Measurements from ENCODE around the gene TBCCD1. TPM values are rescaled to one million over a fixed set of nuclear protein-coding genes. Genes with fewer than 3 reads are reported as not detected.

Gene TBCCD1
- total RNA-seq, result 19.7 TPM

- peak; percentile 91 to 98 (median 92) for DNase-seq (ENCODE audit: low read depth in 2 of 3, low spot score in 2 of 3)
Observed at GRCh38 chr3:186567072-186567921, at the start of gene TBCCD1. Gene TBCCD1, minus strand, starts transcription at chr3:186567339. Its CDS starts 3,010 bp downstream, at chr3:186564329.

- no peak for DNase-seq (ENCODE audit: low read depth in 2 of 3, low spot score in 2 of 3)
Observed at GRCh38 chr3:186616299-186616617, 49.1 kb upstream of the TBCCD1 start.

GRCh38 chr3:186614597-186615483 is 47.7 kb upstream of the TBCCD1 start:
- DNase-seq (ENCODE audit: low read depth in 2 of 3, low spot score in 2 of 3), result peak; percentile 65 to 75 (median 70)

GRCh38 chr3:186614266-186614596 is 47.1 kb upstream of the TBCCD1 start:
- no peak for DNase-seq (ENCODE audit: low read depth in 2 of 3, low spot score in 2 of 3)

- DNase-seq (ENCODE audit: low read depth in 2 of 3, low spot score in 2 of 3), result no peak
Observed at GRCh38 chr3:186613637-186614265, 46.6 kb upstream of the TBCCD1 start.

GRCh38 chr3:186612721-186613636 is 45.8 kb upstream of the TBCCD1 start, which contains the start of gene AHSG:
Gene AHSG, plus strand, starts transcription at chr3:186613060. Its CDS starts 82 bp downstream, at chr3:186613142.
- DNase-seq (ENCODE audit: low read depth in 2 of 3, low spot score in 2 of 3), result no peak

- DNase-seq (ENCODE audit: low read depth in 2 of 3, low spot score in 2 of 3), result no peak
Observed at GRCh38 chr3:186612065-186612464, 44.9 kb upstream of the TBCCD1 start.

GRCh38 chr3:186609247-186609868 is 42.2 kb upstream of the TBCCD1 start:
- DNase-seq (ENCODE audit: low read depth in 2 of 3, low spot score in 2 of 3), result no peak

GRCh38 chr3:186608624-186609215 is 41.6 kb upstream of the TBCCD1 start:
- DNase-seq (ENCODE audit: low read depth in 2 of 3, low spot score in 2 of 3), result no peak

- DNase-seq (ENCODE audit: low read depth in 2 of 3, low spot score in 2 of 3), result no peak
Observed at GRCh38 chr3:186605561-186606545, 38.7 kb upstream of the TBCCD1 start.

GRCh38 chr3:186605078-186605477 is 37.9 kb upstream of the TBCCD1 start:
- no peak for DNase-seq (ENCODE audit: low read depth in 2 of 3, low spot score in 2 of 3)

- DNase-seq (ENCODE audit: low read depth in 2 of 3, low spot score in 2 of 3), result no peak
Observed at GRCh38 chr3:186603159-186603558, 36.0 kb upstream of the TBCCD1 start.

- DNase-seq (ENCODE audit: low read depth in 2 of 3, low spot score in 2 of 3), result no peak
Observed at GRCh38 chr3:186600896-186601295, 33.8 kb upstream of the TBCCD1 start.

- no peak for DNase-seq (ENCODE audit: low read depth in 2 of 3, low spot score in 2 of 3)
Observed at GRCh38 chr3:186599785-186600166, 32.6 kb upstream of the TBCCD1 start.

- DNase-seq (ENCODE audit: low read depth in 2 of 3, low spot score in 2 of 3), result no peak
Observed at GRCh38 chr3:186599142-186599784, 32.1 kb upstream of the TBCCD1 start.

- DNase-seq (ENCODE audit: low read depth in 2 of 3, low spot score in 2 of 3), result no peak
Observed at GRCh38 chr3:186598794-186599141, 31.6 kb upstream of the TBCCD1 start.

- DNase-seq (ENCODE audit: low read depth in 2 of 3, low spot score in 2 of 3), result no peak
Observed at GRCh38 chr3:186598108-186598784, 31.1 kb upstream of the TBCCD1 start.
